ENCODE data around the gene BARX1.

The BARX1 gene

GRCh38 chr9:93955111-93955980 is at the start of gene BARX1:
TSS of gene BARX1 (minus strand) at chr9:93955355. CDS start at chr9:93955146, 209 bp downstream.
- no peak for DNase-seq (ENCODE audit: low read depth, low spot score)
- Histone ChIP-seq H3K27me3 (ENCODE audit: insufficient read depth, insufficient read length) (peaks cover 77% of the 10 kb centered on the region), H3K9ac (ENCODE audit: insufficient read length, low read depth) (peak within 1 kb of the TSS; percentile 87), H3K4me3 (ENCODE audit: insufficient read length, low read depth) (peak within 1 kb of the TSS; percentile 61), H3K4me1 (ENCODE audit: insufficient read depth, insufficient read length) (peaks cover 34% of the 10 kb centered on the region), H3K36me3 (ENCODE audit: insufficient read depth, insufficient read length, low read length) (peaks cover 28% of the 10 kb centered on the region), H3K9me3 (ENCODE audit: insufficient read depth, low read length) (no peaks in the 10 kb centered on the region)
- no peak for TF ChIP-seq YY1 (IDR thresholded peaks at IDR 0.05; ENCODE audit: insufficient read depth, insufficient read length)

GRCh38 chr9:94002316-94003140 is 47.4 kb upstream of the BARX1 start:
- Histone ChIP-seq H3K36me3 (ENCODE audit: insufficient read depth, insufficient read length, low read length) (no peaks in the 10 kb centered on the region), H3K9me3 (ENCODE audit: insufficient read depth, low read length) (no peaks in the 10 kb centered on the region), H3K9ac (ENCODE audit: insufficient read length, low read depth) (no peak overlapping the region), H3K27me3 (ENCODE audit: insufficient read depth, insufficient read length) (no peaks in the 10 kb centered on the region), H3K4me3 (ENCODE audit: insufficient read length, low read depth) (no peak overlapping the region), H3K4me1 (ENCODE audit: insufficient read depth, insufficient read length) (no peaks in the 10 kb centered on the region)
- peak; percentile 66 for DNase-seq (ENCODE audit: low read depth, low spot score)
- TF ChIP-seq SUZ12 (IDR thresholded peaks at IDR 0.05; ENCODE audit: extremely low read depth, insufficient read depth, insufficient read length) (no peak), YY1 (IDR thresholded peaks at IDR 0.05; ENCODE audit: insufficient read depth, insufficient read length) (no peak), ZNF274 (IDR thresholded peaks at IDR 0.05; ENCODE audit: low read depth, low read length) (no peak)

GRCh38 chr9:93996863-93997262 is 41.7 kb upstream of the BARX1 start:
- TF ChIP-seq SUZ12 (IDR thresholded peaks at IDR 0.05; ENCODE audit: extremely low read depth, insufficient read depth, insufficient read length) = no peak
- TF ChIP-seq ZNF274 (IDR thresholded peaks at IDR 0.05; ENCODE audit: low read depth, low read length) = no peak
- no peak for TF ChIP-seq YY1 (IDR thresholded peaks at IDR 0.05; ENCODE audit: insufficient read depth, insufficient read length)
- Histone ChIP-seq H3K36me3 (ENCODE audit: insufficient read depth, insufficient read length, low read length) (no peaks in the 10 kb centered on the region), H3K9me3 (ENCODE audit: insufficient read depth, low read length) (no peaks in the 10 kb centered on the region), H3K4me1 (ENCODE audit: insufficient read depth, insufficient read length) (no peaks in the 10 kb centered on the region), H3K9ac (ENCODE audit: insufficient read length, low read depth) (no peak overlapping the region), H3K4me3 (ENCODE audit: insufficient read length, low read depth) (no peak overlapping the region), H3K27me3 (ENCODE audit: insufficient read depth, insufficient read length) (no peaks in the 10 kb centered on the region)
- DNase-seq (ENCODE audit: low read depth, low spot score) = no peak

GRCh38 chr9:93996367-93996766 is 41.2 kb upstream of the BARX1 start:
- Histone ChIP-seq H3K4me3 (ENCODE audit: insufficient read length, low read depth) (no peak overlapping the region), H3K9me3 (ENCODE audit: insufficient read depth, low read length) (no peaks in the 10 kb centered on the region), H3K27me3 (ENCODE audit: insufficient read depth, insufficient read length) (no peaks in the 10 kb centered on the region), H3K4me1 (ENCODE audit: insufficient read depth, insufficient read length) (no peaks in the 10 kb centered on the region), H3K9ac (ENCODE audit: insufficient read length, low read depth) (no peak overlapping the region), H3K36me3 (ENCODE audit: insufficient read depth, insufficient read length, low read length) (no peaks in the 10 kb centered on the region)
- no peak for TF ChIP-seq ZNF274 (IDR thresholded peaks at IDR 0.05; ENCODE audit: low read depth, low read length)
- no peak for TF ChIP-seq SUZ12 (IDR thresholded peaks at IDR 0.05; ENCODE audit: extremely low read depth, insufficient read depth, insufficient read length)
- TF ChIP-seq YY1 (IDR thresholded peaks at IDR 0.05; ENCODE audit: insufficient read depth, insufficient read length) = no peak
- DNase-seq (ENCODE audit: low read depth, low spot score) = no peak

GRCh38 chr9:93994545-93994944 is 39.4 kb upstream of the BARX1 start:
- H3K9ac ChIP-seq (ENCODE audit: insufficient read length, low read depth) = no peak overlapping the region
- no peaks in the 10 kb centered on the region for H3K4me1 ChIP-seq (ENCODE audit: insufficient read depth, insufficient read length)
- TF ChIP-seq ZNF274 (IDR thresholded peaks at IDR 0.05; ENCODE audit: low read depth, low read length) = no peak
- no peak for DNase-seq (ENCODE audit: low read depth, low spot score)
- H3K9me3 ChIP-seq (ENCODE audit: insufficient read depth, low read length) = peaks cover 15% of the 10 kb centered on the region; the same call in 1 of the 2 replicates
- H3K36me3 ChIP-seq (ENCODE audit: insufficient read depth, insufficient read length, low read length) = no peaks in the 10 kb centered on the region
- H3K27me3 ChIP-seq (ENCODE audit: insufficient read depth, insufficient read length) = no peaks in the 10 kb centered on the region
- H3K4me3 ChIP-seq (ENCODE audit: insufficient read length, low read depth) = no peak overlapping the region

GRCh38 chr9:93994132-93994531 is 39.0 kb upstream of the BARX1 start:
- Histone ChIP-seq H3K27me3 (ENCODE audit: insufficient read depth, insufficient read length) (no peaks in the 10 kb centered on the region), H3K4me1 (ENCODE audit: insufficient read depth, insufficient read length) (no peaks in the 10 kb centered on the region), H3K9ac (ENCODE audit: insufficient read length, low read depth) (no peak overlapping the region), H3K9me3 (ENCODE audit: insufficient read depth, low read length) (peaks cover 18% of the 10 kb centered on the region; the same call in 1 of the 2 replicates), H3K4me3 (ENCODE audit: insufficient read length, low read depth) (no peak overlapping the region), H3K36me3 (ENCODE audit: insufficient read depth, insufficient read length, low read length) (no peaks in the 10 kb centered on the region)
- no peak for TF ChIP-seq YY1 (IDR thresholded peaks at IDR 0.05; ENCODE audit: insufficient read depth, insufficient read length)
- no peak for DNase-seq (ENCODE audit: low read depth, low spot score)

- Histone ChIP-seq H3K4me1 (ENCODE audit: insufficient read depth, insufficient read length) (no peaks in the 10 kb centered on the region), H3K9me3 (ENCODE audit: insufficient read depth, low read length) (peaks cover 18% of the 10 kb centered on the region; the same call in 1 of the 2 replicates), H3K27me3 (ENCODE audit: insufficient read depth, insufficient read length) (no peaks in the 10 kb centered on the region), H3K4me3 (ENCODE audit: insufficient read length, low read depth) (no peak overlapping the region), H3K36me3 (ENCODE audit: insufficient read depth, insufficient read length, low read length) (no peaks in the 10 kb centered on the region), H3K9ac (ENCODE audit: insufficient read length, low read depth) (no peak overlapping the region)
- DNase-seq (ENCODE audit: low read depth, low spot score) = no peak
- TF ChIP-seq SUZ12 (IDR thresholded peaks at IDR 0.05; ENCODE audit: extremely low read depth, insufficient read depth, insufficient read length) = no peak
- TF ChIP-seq ZNF274 (IDR thresholded peaks at IDR 0.05; ENCODE audit: low read depth, low read length) = no peak
- TF ChIP-seq YY1 (IDR thresholded peaks at IDR 0.05; ENCODE audit: insufficient read depth, insufficient read length) = no peak
Measured at GRCh38 chr9:93992830-93993229, 37.7 kb upstream of the BARX1 start.

Measured in NT2/D1 (cell line).